CD4-positive, alpha-beta T cell treated with Interleukin-15 for 4 hours (primary cell): ENCODE results near the gene C9orf40.

Experiments used
- DNase-seq: peaks from one replicate; pipeline ENCODE4 v3.0.0-alpha.2; 2020; ENCODE audit warnings: low spot score

C9orf40 gene

GRCh38 chr9:74940600-74940999 lies 12.1 kb downstream of the C9orf40 start:
- no peak for DNase-seq

GRCh38 chr9:74935008-74935407 lies 17.7 kb downstream of the C9orf40 start:
- no peak for DNase-seq

- DNase-seq, result no peak
Observed at GRCh38 chr9:74921737-74922136, 31.0 kb downstream of the C9orf40 start.

- DNase-seq, result no peak
Observed at GRCh38 chr9:74920944-74921626, 31.6 kb downstream of the C9orf40 start.

GRCh38 chr9:74910036-74910435 lies 42.7 kb downstream of the C9orf40 start:
- DNase-seq, result no peak

GRCh38 chr9:74908665-74909064 lies 44.0 kb downstream of the C9orf40 start:
- DNase-seq, result no peak

GRCh38 chr9:74907085-74907484 lies 45.6 kb downstream of the C9orf40 start:
- DNase-seq, result no peak

- no peak for DNase-seq
Observed at GRCh38 chr9:74901001-74901400, 51.7 kb downstream of the C9orf40 start.
